Liver (tissue), 9 donors: ENCODE data around the gene MRPL49. TPM values are rescaled to one million over a fixed set of nuclear protein-coding genes. Genes with fewer than 3 reads are reported as not detected.

Source experiments
- DNase-seq: peaks from one replicate; pipeline ENCODE4 v3.0.0-alpha.2; 2017; ENCODE audit warnings: low spot score
- H3K27ac ChIP-seq, 2 donors: one replicate each; pipeline ENCODE4 v1.7.0; 2013; ENCODE audit warnings: inconsistent platforms in 2 of 2, low read length in 2 of 2, control low read depth in 1 of 2, low read depth in 1 of 2, mild to moderate bottlenecking in 1 of 2
- H3K27me3 ChIP-seq, 4 donors: one replicate each; pipeline versions ENCODE4 v1.6.1 to v1.7.0; 2013; ENCODE audit warnings: low read length in 3 of 4, inconsistent platforms in 1 of 4, mild to moderate bottlenecking in 1 of 4, moderate library complexity in 1 of 4; ENCODE audit not compliant: control insufficient read depth in 4 of 4, insufficient read depth in 4 of 4
- H3K36me3 ChIP-seq, 4 donors: one replicate each; pipeline versions ENCODE4 v1.6.1 to v1.7.0; 2013; ENCODE audit warnings: low read length in 3 of 4, mild to moderate bottlenecking in 3 of 4, low read depth in 1 of 4, moderate library complexity in 1 of 4; ENCODE audit not compliant: control insufficient read depth in 4 of 4, insufficient read depth in 3 of 4
- H3K4me1 ChIP-seq, 4 donors: one replicate each; pipeline versions ENCODE4 v1.6.1 to v1.7.0; 2013; ENCODE audit warnings: low read length in 3 of 4, mild to moderate bottlenecking in 3 of 4, moderate library complexity in 1 of 4; ENCODE audit not compliant: control insufficient read depth in 4 of 4, insufficient read depth in 4 of 4
- H3K4me3 ChIP-seq, 3 donors: one replicate each; pipeline versions ENCODE4 v1.6.1 to v1.7.0; 2013; ENCODE audit warnings: low read length in 3 of 3, control low read depth in 1 of 3, low read depth in 1 of 3, mild to moderate bottlenecking in 1 of 3
- H3K9ac ChIP-seq, 2 donors: one replicate each; pipeline ENCODE4 v1.7.0; 2013; ENCODE audit warnings: low read length in 2 of 2, mild to moderate bottlenecking in 2 of 2, moderate library complexity in 2 of 2, control low read depth in 1 of 2, low read depth in 1 of 2
- H3K9me3 ChIP-seq, 4 donors: one replicate each; pipeline versions ENCODE4 v1.6.1 to v1.7.0; 2013; ENCODE audit warnings: low read length in 3 of 4; ENCODE audit not compliant: control insufficient read depth in 4 of 4
- EGR1 ChIP-seq, 2 donors: IDR thresholded peaks; 2 replicates each; pipeline ENCODE4 v1.6.1; 2016 to 2018; ENCODE audit warnings: antibody characterized with exemption in 2 of 2, low read depth in 2 of 2
- FOXA1 ChIP-seq: IDR thresholded peaks from 2 replicates; pipeline ENCODE4 v1.6.1; 2016; ENCODE audit warnings: antibody characterized with exemption
- FOXA2 ChIP-seq: IDR thresholded peaks from 2 replicates; pipeline ENCODE4 v1.6.1; 2016; ENCODE audit warnings: antibody characterized with exemption
- GABPA ChIP-seq, 2 donors: IDR thresholded peaks in 1 of 2; conservative IDR thresholded peaks in 1 of 2; 2 replicates each; pipeline ENCODE4 v1.6.1; 2016; ENCODE audit warnings: antibody characterized with exemption in 2 of 2, mild to moderate bottlenecking in 1 of 2, moderate library complexity in 1 of 2
- HNF4A ChIP-seq, 2 donors: conservative IDR thresholded peaks; 2 replicates each; pipeline ENCODE4 v1.6.1; 2016; ENCODE audit warnings: antibody characterized with exemption in 2 of 2, mild to moderate bottlenecking in 2 of 2
- HNF4G ChIP-seq: IDR thresholded peaks from 2 replicates; pipeline ENCODE4 v1.6.1; 2016; ENCODE audit warnings: antibody characterized with exemption
- JUND ChIP-seq, 2 donors: IDR thresholded peaks; 2 replicates each; pipeline ENCODE4 v1.6.1; 2016; ENCODE audit warnings: antibody characterized with exemption in 2 of 2
- NR2F2 ChIP-seq: IDR thresholded peaks from 2 replicates; pipeline ENCODE4 v1.6.1; 2016; ENCODE audit warnings: antibody characterized with exemption
- RAD21 ChIP-seq, 2 donors: IDR thresholded peaks; 2 replicates each; pipeline ENCODE4 v1.6.1; 2016; ENCODE audit warnings: antibody characterized with exemption in 2 of 2, mild to moderate bottlenecking in 2 of 2
- RXRA ChIP-seq, 2 donors: IDR thresholded peaks; 2 replicates each; pipeline ENCODE4 v1.6.1; 2017 to 2018; ENCODE audit warnings: antibody characterized with exemption in 2 of 2, mild to moderate bottlenecking in 1 of 2
- SP1 ChIP-seq: IDR thresholded peaks from 2 replicates; pipeline ENCODE4 v1.6.1; 2018; ENCODE audit warnings: antibody characterized with exemption, mild to moderate bottlenecking
- TAF1 ChIP-seq: conservative IDR thresholded peaks from 2 replicates; pipeline ENCODE4 v1.6.1; 2016; ENCODE audit warnings: antibody characterized with exemption, mild to moderate bottlenecking
- YY1 ChIP-seq: IDR thresholded peaks from 2 replicates; pipeline ENCODE4 v1.6.1; 2016; ENCODE audit warnings: antibody characterized with exemption, mild to moderate bottlenecking
- WGBS: extraction: QIAGEN DNeasy Blood & Tissue Kit; methylation state at CpG from one replicate; pipeline ENCODE4 v1.1.7; 2013; 5-methylcytosine and 5-hydroxymethylcytosine counted together
- polyA plus RNA-seq, 2 donors: library from polyadenylated mRNA; stranded (reverse) in 1 of 2; unstranded in 1 of 2; fragments of 200-250 nt in 1 of 2; fragments of >200 nt in 1 of 2; fragmentation: Nextera tagmentation in 1 of 2; extraction: Ambion mirVana in 1 of 2; gene quantifications; one replicate each; pipeline versions ENCODE4 v1.2.1 to v1.2.3, GENCODE V29; 2013 to 2015
- total RNA-seq, 2 donors: library from RNA; depleted of rRNA; stranded (reverse); fragments of >200 nt; gene quantifications; one replicate each; pipeline ENCODE4 v1.2.3, GENCODE V29; 2014
- TF ChIP-seq, protein P1 (sequence below): IDR thresholded peaks from 2 replicates; pipeline ENCODE4 v1.6.1; 2016; ENCODE audit warnings: antibody characterized with exemption, mild to moderate bottlenecking
- TF ChIP-seq, protein P2 (sequence below): IDR thresholded peaks from 2 replicates; pipeline ENCODE4 v1.6.1; 2016; ENCODE audit warnings: antibody characterized with exemption
- TF ChIP-seq, protein P3 (sequence below): fragments of 150-350 bp; IDR thresholded peaks from 2 replicates; pipeline ENCODE4 v1.5.1; 2017; ENCODE audit warnings: improper control_type of control experiment, low read depth, low read length; ENCODE audit not compliant: missing input control
- TF ChIP-seq, protein P4 (sequence below): IDR thresholded peaks from 2 replicates; pipeline ENCODE4 v1.6.1; 2016; ENCODE audit warnings: antibody characterized with exemption
- TF ChIP-seq, protein P5 (sequence below): IDR thresholded peaks from 2 replicates; pipeline ENCODE4 v1.6.1; 2016; ENCODE audit warnings: antibody characterized with exemption
- donor health status: healthy.
- donor health status: healthy.
- donor health status: healthy.
- donor health status: healthy.
- donor health status: healthy.

Gene MRPL49
- total and polyA plus RNA-seq, 4 donors: 31.1 to 47.2 (median 35.4) TPM

DNA sequence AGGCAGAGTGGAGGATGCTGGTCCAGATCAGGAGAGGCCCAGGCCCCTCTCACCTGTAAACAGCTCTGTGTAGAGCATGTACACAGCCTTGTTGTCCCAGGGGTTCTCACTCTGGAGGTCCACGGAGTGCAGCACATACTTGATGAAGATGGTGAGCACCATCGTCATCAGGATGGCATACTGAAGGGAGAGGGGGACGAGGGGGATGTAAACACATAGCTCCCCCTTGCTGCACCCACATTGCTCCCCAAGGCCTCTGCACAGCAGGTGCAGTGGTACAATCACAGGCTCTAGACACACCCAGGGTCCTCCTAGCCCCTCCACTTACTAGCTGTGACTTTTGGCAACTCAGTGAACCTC is 9.3 kb downstream of the MRPL49 start:
- no peak for DNase-seq
- H3K4me3 ChIP-seq: no peak overlapping the region
- H3K36me3 ChIP-seq: peaks cover 43 to 65% (median 50%) of the 10 kb centered on the region in 4 donors
- TF ChIP-seq HNF4G: no peak
- TF ChIP-seq HNF4A (conservative IDR thresholded peaks at IDR 0.05): no peak
- no peak for TF ChIP-seq GABPA (IDR thresholded peaks at IDR 0.05 in 1 of 2, conservative IDR thresholded peaks at IDR 0.05 in 1 of 2)
- no peak for TF ChIP-seq JUND (IDR thresholded peaks at IDR 0.05)
- TF ChIP-seq, protein P1, sequence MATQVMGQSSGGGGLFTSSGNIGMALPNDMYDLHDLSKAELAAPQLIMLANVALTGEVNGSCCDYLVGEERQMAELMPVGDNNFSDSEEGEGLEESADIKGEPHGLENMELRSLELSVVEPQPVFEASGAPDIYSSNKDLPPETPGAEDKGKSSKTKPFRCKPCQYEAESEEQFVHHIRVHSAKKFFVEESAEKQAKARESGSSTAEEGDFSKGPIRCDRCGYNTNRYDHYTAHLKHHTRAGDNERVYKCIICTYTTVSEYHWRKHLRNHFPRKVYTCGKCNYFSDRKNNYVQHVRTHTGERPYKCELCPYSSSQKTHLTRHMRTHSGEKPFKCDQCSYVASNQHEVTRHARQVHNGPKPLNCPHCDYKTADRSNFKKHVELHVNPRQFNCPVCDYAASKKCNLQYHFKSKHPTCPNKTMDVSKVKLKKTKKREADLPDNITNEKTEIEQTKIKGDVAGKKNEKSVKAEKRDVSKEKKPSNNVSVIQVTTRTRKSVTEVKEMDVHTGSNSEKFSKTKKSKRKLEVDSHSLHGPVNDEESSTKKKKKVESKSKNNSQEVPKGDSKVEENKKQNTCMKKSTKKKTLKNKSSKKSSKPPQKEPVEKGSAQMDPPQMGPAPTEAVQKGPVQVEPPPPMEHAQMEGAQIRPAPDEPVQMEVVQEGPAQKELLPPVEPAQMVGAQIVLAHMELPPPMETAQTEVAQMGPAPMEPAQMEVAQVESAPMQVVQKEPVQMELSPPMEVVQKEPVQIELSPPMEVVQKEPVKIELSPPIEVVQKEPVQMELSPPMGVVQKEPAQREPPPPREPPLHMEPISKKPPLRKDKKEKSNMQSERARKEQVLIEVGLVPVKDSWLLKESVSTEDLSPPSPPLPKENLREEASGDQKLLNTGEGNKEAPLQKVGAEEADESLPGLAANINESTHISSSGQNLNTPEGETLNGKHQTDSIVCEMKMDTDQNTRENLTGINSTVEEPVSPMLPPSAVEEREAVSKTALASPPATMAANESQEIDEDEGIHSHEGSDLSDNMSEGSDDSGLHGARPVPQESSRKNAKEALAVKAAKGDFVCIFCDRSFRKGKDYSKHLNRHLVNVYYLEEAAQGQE: no peak
- no peak for TF ChIP-seq TAF1
- TF ChIP-seq YY1: no peak
- TF ChIP-seq FOXA2: no peak
- TF ChIP-seq NR2F2: no peak
- TF ChIP-seq FOXA1: no peak
- TF ChIP-seq, protein P2, sequence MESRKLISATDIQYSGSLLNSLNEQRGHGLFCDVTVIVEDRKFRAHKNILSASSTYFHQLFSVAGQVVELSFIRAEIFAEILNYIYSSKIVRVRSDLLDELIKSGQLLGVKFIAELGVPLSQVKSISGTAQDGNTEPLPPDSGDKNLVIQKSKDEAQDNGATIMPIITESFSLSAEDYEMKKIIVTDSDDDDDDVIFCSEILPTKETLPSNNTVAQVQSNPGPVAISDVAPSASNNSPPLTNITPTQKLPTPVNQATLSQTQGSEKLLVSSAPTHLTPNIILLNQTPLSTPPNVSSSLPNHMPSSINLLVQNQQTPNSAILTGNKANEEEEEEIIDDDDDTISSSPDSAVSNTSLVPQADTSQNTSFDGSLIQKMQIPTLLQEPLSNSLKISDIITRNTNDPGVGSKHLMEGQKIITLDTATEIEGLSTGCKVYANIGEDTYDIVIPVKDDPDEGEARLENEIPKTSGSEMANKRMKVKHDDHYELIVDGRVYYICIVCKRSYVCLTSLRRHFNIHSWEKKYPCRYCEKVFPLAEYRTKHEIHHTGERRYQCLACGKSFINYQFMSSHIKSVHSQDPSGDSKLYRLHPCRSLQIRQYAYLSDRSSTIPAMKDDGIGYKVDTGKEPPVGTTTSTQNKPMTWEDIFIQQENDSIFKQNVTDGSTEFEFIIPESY: no peak
- TF ChIP-seq, protein P3, sequence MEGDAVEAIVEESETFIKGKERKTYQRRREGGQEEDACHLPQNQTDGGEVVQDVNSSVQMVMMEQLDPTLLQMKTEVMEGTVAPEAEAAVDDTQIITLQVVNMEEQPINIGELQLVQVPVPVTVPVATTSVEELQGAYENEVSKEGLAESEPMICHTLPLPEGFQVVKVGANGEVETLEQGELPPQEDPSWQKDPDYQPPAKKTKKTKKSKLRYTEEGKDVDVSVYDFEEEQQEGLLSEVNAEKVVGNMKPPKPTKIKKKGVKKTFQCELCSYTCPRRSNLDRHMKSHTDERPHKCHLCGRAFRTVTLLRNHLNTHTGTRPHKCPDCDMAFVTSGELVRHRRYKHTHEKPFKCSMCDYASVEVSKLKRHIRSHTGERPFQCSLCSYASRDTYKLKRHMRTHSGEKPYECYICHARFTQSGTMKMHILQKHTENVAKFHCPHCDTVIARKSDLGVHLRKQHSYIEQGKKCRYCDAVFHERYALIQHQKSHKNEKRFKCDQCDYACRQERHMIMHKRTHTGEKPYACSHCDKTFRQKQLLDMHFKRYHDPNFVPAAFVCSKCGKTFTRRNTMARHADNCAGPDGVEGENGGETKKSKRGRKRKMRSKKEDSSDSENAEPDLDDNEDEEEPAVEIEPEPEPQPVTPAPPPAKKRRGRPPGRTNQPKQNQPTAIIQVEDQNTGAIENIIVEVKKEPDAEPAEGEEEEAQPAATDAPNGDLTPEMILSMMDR: no peak
- TF ChIP-seq EGR1 (IDR thresholded peaks at IDR 0.05; ENCODE audit: low read depth in 2 of 2): no peak
- no peak for TF ChIP-seq RAD21 (IDR thresholded peaks at IDR 0.05)
- TF ChIP-seq SP1: no peak
- TF ChIP-seq, protein P4, sequence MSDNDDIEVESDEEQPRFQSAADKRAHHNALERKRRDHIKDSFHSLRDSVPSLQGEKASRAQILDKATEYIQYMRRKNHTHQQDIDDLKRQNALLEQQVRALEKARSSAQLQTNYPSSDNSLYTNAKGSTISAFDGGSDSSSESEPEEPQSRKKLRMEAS: no peak
- TF ChIP-seq, protein P5, sequence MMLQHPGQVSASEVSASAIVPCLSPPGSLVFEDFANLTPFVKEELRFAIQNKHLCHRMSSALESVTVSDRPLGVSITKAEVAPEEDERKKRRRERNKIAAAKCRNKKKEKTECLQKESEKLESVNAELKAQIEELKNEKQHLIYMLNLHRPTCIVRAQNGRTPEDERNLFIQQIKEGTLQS: no peak
- no peak for TF ChIP-seq RXRA (IDR thresholded peaks at IDR 0.05)
- H3K9me3 ChIP-seq: no peaks in the 10 kb centered on the region
- H3K27ac ChIP-seq: no peak overlapping the region
- no peak overlapping the region for H3K9ac ChIP-seq
- peaks cover 0 to 45% (median 30%) of the 10 kb centered on the region in 4 donors for H3K4me1 ChIP-seq
- no peaks in the 10 kb centered on the region for H3K27me3 ChIP-seq
- 83% methylated on average over 3 of the region's 3 CpGs for WGBS

DNA sequence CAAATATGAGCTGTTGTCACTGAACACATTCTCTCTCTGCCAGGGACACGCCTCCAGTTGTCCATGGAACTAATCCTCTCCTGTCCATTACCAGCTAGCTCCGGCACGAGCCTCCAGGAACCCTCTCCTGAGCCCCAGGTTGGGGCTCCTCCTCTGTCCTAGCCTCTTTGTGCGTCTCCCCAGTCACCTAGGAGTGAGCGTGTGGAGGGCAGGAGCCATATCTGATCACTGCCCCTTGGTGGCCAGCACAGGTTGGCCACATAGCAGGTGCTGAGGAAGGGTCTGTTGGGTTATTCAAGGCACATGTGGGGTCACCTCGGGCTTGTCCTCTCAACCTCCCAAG is 9.7 kb downstream of the MRPL49 start:
- no peak overlapping the region for H3K9ac ChIP-seq
- TF ChIP-seq HNF4G (no peak), RAD21 (IDR thresholded peaks at IDR 0.05) (no peak), TAF1 (no peak), YY1 (no peak), EGR1 (IDR thresholded peaks at IDR 0.05; ENCODE audit: low read depth in 2 of 2) (no peak), SP1 (no peak), GABPA (IDR thresholded peaks at IDR 0.05 in 1 of 2, conservative IDR thresholded peaks at IDR 0.05 in 1 of 2) (no peak), RXRA (IDR thresholded peaks at IDR 0.05) (no peak)
- TF ChIP-seq, protein P4: no peak
- TF ChIP-seq, protein P1: no peak
- H3K27ac ChIP-seq: no peak overlapping the region
- H3K36me3 ChIP-seq: peaks cover 41 to 60% (median 47%) of the 10 kb centered on the region in 4 donors
- peaks cover 0 to 46% (median 30%) of the 10 kb centered on the region in 4 donors for H3K4me1 ChIP-seq
- no peak overlapping the region for H3K4me3 ChIP-seq
- 76% methylated on average over 6 of the region's 6 CpGs for WGBS
- no peaks in the 10 kb centered on the region for H3K27me3 ChIP-seq
- DNase-seq: no peak
- H3K9me3 ChIP-seq: no peaks in the 10 kb centered on the region
